SIG-M5 treated with dmso at 0.1 percent for 504 hours (cell line): ENCODE data around the gene GOLGA7B.
A peak's percentile ranks its signal among the peaks of the same experiment; 100 is the strongest.

ENCODE experiments used
- DNase-seq: peaks from one replicate; lab custom pipeline; 2025; ENCODE audit not compliant: unreplicated experiment; lab: John Stamatoyannopoulos, UW

The GOLGA7B gene

GRCh38 chr10:97915346-97916131 lies 65.9 kb downstream of the GOLGA7B start:
- DNase-seq, result no peak

GRCh38 chr10:97916586-97916985 lies 66.9 kb downstream of the GOLGA7B start:
- DNase-seq, result peak; percentile 15

- no peak for DNase-seq
These were observed 69.4 kb downstream of the GOLGA7B start for GRCh38 chr10:97919012-97919411.

GRCh38 chr10:97920865-97921264 lies 71.2 kb downstream of the GOLGA7B start:
- DNase-seq, result no peak
